GM15510 (cell line): ENCODE results near the gene LRP10.

Experiments
- POLR2A ChIP-seq: IDR thresholded peaks from 3 replicates; pipeline ENCODE4 v1.6.1; 2011; ENCODE audit warnings: borderline replicate concordance; ENCODE audit not compliant: insufficient read length; ENCODE audit errors: extremely low read depth

LRP10 gene

GRCh38 chr14:22875003-22875747, 3.6 kb downstream of the LRP10 start:
- no peak for TF ChIP-seq POLR2A

- no peak for TF ChIP-seq POLR2A
These were observed 4.3 kb downstream of the LRP10 start for GRCh38 chr14:22875748-22876319.

GRCh38 chr14:22877000-22877501, 5.5 kb downstream of the LRP10 start:
- TF ChIP-seq POLR2A: no peak

GRCh38 chr14:22878271-22879246, 7.0 kb downstream of the LRP10 start:
- TF ChIP-seq POLR2A: no peak

GRCh38 chr14:22882064-22882463, 10.5 kb downstream of the LRP10 start:
- no peak for TF ChIP-seq POLR2A

- TF ChIP-seq POLR2A: no peak
These were observed 11.1 kb downstream of the LRP10 start for GRCh38 chr14:22882529-22883172.

GRCh38 chr14:22883173-22883976, 11.8 kb downstream of the LRP10 start, which contains the start of gene REM2:
Gene REM2, plus strand, starts transcription at chr14:22883222. Its CDS starts 66 bp downstream, at chr14:22883288.
- no peak for TF ChIP-seq POLR2A

GRCh38 chr14:22884076-22884737, 12.7 kb downstream of the LRP10 start:
- no peak for TF ChIP-seq POLR2A

- TF ChIP-seq POLR2A: no peak
These were observed 13.4 kb downstream of the LRP10 start for GRCh38 chr14:22884738-22885523.

GRCh38 chr14:22885975-22886374, 14.4 kb downstream of the LRP10 start:
- no peak for TF ChIP-seq POLR2A

GRCh38 chr14:22886500-22887259, 15.1 kb downstream of the LRP10 start:
- peak; percentile 83 for TF ChIP-seq POLR2A
